Endodermal cell (in vitro differentiated cells): Measurements from ENCODE around the gene USP31. TPM values are rescaled to one million over a fixed set of nuclear protein-coding genes. Genes with fewer than 3 reads are reported as not detected.
"Not testable (repeated sequence)": the region's sequence is repeated elsewhere in the genome, so short reads cannot be mapped to it uniquely, and the experiment has no call there.

Experiments
- DNase-seq: peaks from one replicate; pipeline ENCODE4 v3.0.0-alpha.2; 2017
- H3K27ac ChIP-seq: 2 replicates; pipeline ENCODE4 v1.5.1; 2013; ENCODE audit warnings: mild to moderate bottlenecking, low read depth, low read length, moderate library complexity
- H3K27me3 ChIP-seq: 2 replicates; pipeline ENCODE4 v1.6.1; 2013; ENCODE audit warnings: mild to moderate bottlenecking, low read length, moderate library complexity; ENCODE audit not compliant: insufficient read depth, control insufficient read depth, poor library complexity, severe bottlenecking
- H3K36me3 ChIP-seq: 2 replicates; pipeline ENCODE4 v1.7.0; 2013; ENCODE audit warnings: mild to moderate bottlenecking, low read length, moderate library complexity; ENCODE audit not compliant: control insufficient read depth, insufficient read depth
- H3K4me1 ChIP-seq: one replicate; pipeline ENCODE4 v1.7.0; 2013; ENCODE audit warnings: low read length; ENCODE audit not compliant: control insufficient read depth, insufficient read depth
- H3K4me3 ChIP-seq: 2 replicates; pipeline ENCODE4 v1.5.1; 2013; ENCODE audit warnings: mild to moderate bottlenecking, low read length, moderate library complexity
- H3K9ac ChIP-seq: 2 replicates; pipeline ENCODE4 v1.6.1; 2013; ENCODE audit warnings: mild to moderate bottlenecking, low read length, moderate library complexity; ENCODE audit not compliant: poor library complexity, severe bottlenecking; ENCODE audit errors: extremely low read depth
- H3K9me3 ChIP-seq: 2 replicates; pipeline ENCODE4 v1.6.1; 2013; ENCODE audit warnings: mild to moderate bottlenecking, low read length, moderate library complexity; ENCODE audit not compliant: control insufficient read depth
- H3K27ac Mint-ChIP-seq: 2 replicates; pipeline ENCODE4 v1.8.0; 2020; ENCODE audit warnings: mixed read lengths
- H3K27me3 Mint-ChIP-seq: 2 replicates; pipeline ENCODE4 v1.8.0; 2021; ENCODE audit warnings: mild to moderate bottlenecking, mixed read lengths; ENCODE audit not compliant: insufficient read depth
- H3K36me3 Mint-ChIP-seq: 2 replicates; pipeline ENCODE4 v1.8.0; 2020; ENCODE audit warnings: low read depth, mixed read lengths
- H3K4me1 Mint-ChIP-seq: 2 replicates; pipeline ENCODE4 v1.8.0; 2020; ENCODE audit warnings: mixed read lengths
- H3K4me3 Mint-ChIP-seq: 2 replicates; pipeline ENCODE4 v1.8.0; 2020; ENCODE audit warnings: mild to moderate bottlenecking, moderate library complexity, mixed read lengths
- H3K9me3 Mint-ChIP-seq: 2 replicates; pipeline ENCODE4 v1.8.0; 2020; ENCODE audit warnings: mild to moderate bottlenecking, mixed read lengths
- WGBS, 2 experiments: methylation state at CpG; one replicate each; pipeline versions ENCODE4 v1.1.5 to v1.1.7; 2013; ENCODE audit warnings: missing lambda C conversion rate in 2 of 2, mixed read lengths in 1 of 2; ENCODE audit not compliant: insufficient coverage in 1 of 2, insufficient read length in 1 of 2; 5-methylcytosine and 5-hydroxymethylcytosine counted together
- total RNA-seq, 2 donors: library from RNA; stranded (reverse); fragmentation: NEBNext Ultra II Directional in 1 of 2; extraction: Animal tissue kit (Norgen Biotek cat#: 25700) in 1 of 2; gene quantifications; 2 replicates in 1 of 2; 3 replicates in 1 of 2; pipeline ENCODE4 v1.2.1, GENCODE V29; 2021
- TF ChIP-seq, protein P1 (sequence below): fragments of 200-600 bp; sonication (generic); conservative IDR thresholded peaks from 2 replicates; pipeline ENCODE4 v1.5.0; 2021; ENCODE audit warnings: antibody characterized with exemption, mild to moderate bottlenecking

USP31 gene
- total RNA-seq, 2 donors from 2014 or later, result 19.9 to 22.1 TPM

DNA sequence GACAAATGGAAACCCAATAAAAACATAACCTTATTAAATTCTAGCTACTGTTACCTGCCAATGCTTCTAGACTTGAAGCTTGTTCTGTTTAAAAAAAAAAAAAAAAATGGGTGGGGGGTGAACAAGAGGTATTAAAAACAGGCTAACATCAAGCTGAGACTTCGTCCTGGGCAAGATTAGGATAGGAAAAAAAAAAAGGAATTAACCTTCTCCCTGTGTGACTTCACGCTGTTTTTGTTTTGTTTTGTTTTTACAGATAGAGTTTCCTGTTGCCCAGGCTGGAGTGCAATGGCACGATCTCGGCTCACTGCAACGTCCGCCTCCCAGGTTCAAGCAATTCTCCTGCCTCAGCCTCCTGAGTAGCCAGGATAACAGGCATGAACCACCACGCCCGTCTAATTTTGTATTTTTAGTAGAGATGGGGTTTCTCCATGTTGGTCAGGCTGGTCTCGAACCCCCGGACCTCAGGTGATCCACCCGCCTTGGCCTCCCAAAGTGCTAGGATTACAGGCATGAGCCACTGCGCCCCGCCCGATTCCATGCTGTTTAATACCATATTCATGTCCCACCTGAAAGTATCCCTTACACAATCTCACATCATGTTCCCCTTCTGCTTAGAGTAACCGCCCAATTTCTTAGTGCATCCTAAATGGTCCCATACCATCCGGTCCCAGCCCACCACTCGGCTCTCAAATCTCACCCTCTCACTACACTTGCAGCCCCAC is 2.2 kb downstream of the USP31 start:
- WGBS, 2 experiments, result 69 to 79% methylated on average over 11 to 17 of the region's 17 CpGs
- H3K36me3 ChIP-seq, result no peaks in the 10 kb centered on the region
- no peaks in the 10 kb centered on the region for H3K9me3 Mint-ChIP-seq
- H3K27ac Mint-ChIP-seq, result peak overlapping the region; percentile 8
- no peak overlapping the region for H3K27ac ChIP-seq
- H3K36me3 Mint-ChIP-seq, result peaks cover 2% of the 10 kb centered on the region
- peaks cover 16% of the 10 kb centered on the region for H3K27me3 ChIP-seq
- peak overlapping the region; percentile 77 for H3K4me3 Mint-ChIP-seq
- H3K4me1 ChIP-seq, result peaks cover 20% of the 10 kb centered on the region
- H3K9ac ChIP-seq, result no peak overlapping the region
- TF ChIP-seq, protein P1, sequence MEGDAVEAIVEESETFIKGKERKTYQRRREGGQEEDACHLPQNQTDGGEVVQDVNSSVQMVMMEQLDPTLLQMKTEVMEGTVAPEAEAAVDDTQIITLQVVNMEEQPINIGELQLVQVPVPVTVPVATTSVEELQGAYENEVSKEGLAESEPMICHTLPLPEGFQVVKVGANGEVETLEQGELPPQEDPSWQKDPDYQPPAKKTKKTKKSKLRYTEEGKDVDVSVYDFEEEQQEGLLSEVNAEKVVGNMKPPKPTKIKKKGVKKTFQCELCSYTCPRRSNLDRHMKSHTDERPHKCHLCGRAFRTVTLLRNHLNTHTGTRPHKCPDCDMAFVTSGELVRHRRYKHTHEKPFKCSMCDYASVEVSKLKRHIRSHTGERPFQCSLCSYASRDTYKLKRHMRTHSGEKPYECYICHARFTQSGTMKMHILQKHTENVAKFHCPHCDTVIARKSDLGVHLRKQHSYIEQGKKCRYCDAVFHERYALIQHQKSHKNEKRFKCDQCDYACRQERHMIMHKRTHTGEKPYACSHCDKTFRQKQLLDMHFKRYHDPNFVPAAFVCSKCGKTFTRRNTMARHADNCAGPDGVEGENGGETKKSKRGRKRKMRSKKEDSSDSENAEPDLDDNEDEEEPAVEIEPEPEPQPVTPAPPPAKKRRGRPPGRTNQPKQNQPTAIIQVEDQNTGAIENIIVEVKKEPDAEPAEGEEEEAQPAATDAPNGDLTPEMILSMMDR, result no peak
- H3K9me3 ChIP-seq, result no peaks in the 10 kb centered on the region
- peaks cover 47% of the 10 kb centered on the region for H3K4me1 Mint-ChIP-seq
- peaks cover 17% of the 10 kb centered on the region for H3K27me3 Mint-ChIP-seq
- H3K4me3 ChIP-seq, result peak overlapping the region; percentile 85
- no peak for DNase-seq

DNA sequence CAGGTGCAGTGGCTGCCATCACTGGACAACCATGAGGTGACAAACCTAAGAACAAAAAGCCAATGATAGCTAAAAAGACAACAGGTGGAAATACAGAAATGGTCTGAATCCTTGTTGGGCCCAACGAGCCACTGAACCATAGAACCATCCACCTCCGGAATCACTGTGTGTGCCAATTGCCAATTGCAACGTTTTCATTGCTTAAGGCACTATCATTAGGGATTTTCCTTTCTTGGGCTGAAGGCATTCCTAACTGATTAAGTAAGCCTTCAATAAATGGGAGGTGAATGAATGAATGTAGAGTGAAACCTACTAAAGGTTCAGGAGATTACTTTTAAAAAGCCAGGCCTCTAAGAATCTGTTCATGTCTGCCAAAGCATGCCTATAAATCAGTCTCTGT is 3.6 kb downstream of the USP31 start:
- peaks cover 47% of the 10 kb centered on the region for H3K4me1 Mint-ChIP-seq
- peaks cover 20% of the 10 kb centered on the region for H3K4me1 ChIP-seq
- no peak for DNase-seq
- TF ChIP-seq, protein P1, result no peak
- H3K27ac ChIP-seq, result no peak overlapping the region
- peaks cover 8% of the 10 kb centered on the region for H3K27me3 ChIP-seq
- no peak overlapping the region for H3K4me3 ChIP-seq
- 66 to 79% methylated on average over 3 of the region's 3 CpGs for WGBS, 2 experiments
- H3K9me3 Mint-ChIP-seq, result no peaks in the 10 kb centered on the region
- peak overlapping the region; percentile 24 for H3K27ac Mint-ChIP-seq
- peaks cover 2% of the 10 kb centered on the region for H3K36me3 Mint-ChIP-seq
- no peaks in the 10 kb centered on the region for H3K9me3 ChIP-seq
- H3K4me3 Mint-ChIP-seq, result peak overlapping the region; percentile 18
- peaks cover 8% of the 10 kb centered on the region for H3K27me3 Mint-ChIP-seq
- no peak overlapping the region for H3K9ac ChIP-seq
- no peaks in the 10 kb centered on the region for H3K36me3 ChIP-seq

DNA sequence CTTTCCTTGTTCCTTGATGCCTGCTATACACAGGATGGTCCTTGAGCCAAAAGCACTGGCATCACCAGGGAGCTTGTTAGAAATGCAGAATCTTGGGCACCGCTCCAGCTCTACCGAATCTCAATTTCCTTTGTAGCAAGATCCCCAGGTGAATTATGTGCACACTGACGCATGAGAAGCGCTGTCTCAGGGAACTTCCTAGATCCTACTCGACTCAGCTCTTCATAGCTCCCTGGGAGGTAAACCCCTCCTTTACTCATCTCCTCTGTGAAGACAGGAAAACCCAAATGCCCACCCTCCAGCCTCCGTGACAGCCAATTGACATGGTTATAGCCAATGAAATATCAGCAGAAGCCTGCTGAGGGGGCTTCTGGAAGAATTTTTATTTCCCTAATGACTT is 4.1 kb downstream of the USP31 start:
- H3K4me3 Mint-ChIP-seq, result peak overlapping the region; percentile 18
- WGBS, 2 experiments, result 56 to 69% methylated on average over 4 to 6 of the region's 6 CpGs

DNA sequence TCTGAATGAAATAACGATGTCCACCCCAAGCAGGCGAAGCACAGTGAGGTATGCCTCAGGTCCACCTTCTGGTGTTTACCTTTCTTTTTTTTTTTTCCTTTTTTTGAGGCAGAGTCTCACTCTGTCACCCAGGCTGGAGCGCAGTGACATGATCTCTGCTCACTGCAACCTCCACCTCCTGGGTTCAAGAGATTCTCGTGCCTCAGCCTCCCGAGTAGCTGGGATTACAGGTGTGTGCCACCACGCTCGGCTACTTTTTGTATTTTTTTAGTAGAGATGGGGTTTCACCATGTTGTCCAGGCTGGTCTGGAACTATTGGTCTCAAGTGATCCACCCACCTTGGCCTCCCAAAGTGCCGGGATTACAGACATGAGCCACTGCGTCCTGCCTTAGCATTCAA is 4.9 kb downstream of the USP31 start:
- not testable (repeated sequence) for H3K4me3 ChIP-seq, H3K27me3 ChIP-seq, H3K9me3 ChIP-seq, H3K4me3 Mint-ChIP-seq, H3K27me3 Mint-ChIP-seq, H3K9me3 Mint-ChIP-seq, H3K27ac ChIP-seq, H3K27ac Mint-ChIP-seq, DNase-seq, H3K36me3 ChIP-seq, H3K9ac ChIP-seq, H3K36me3 Mint-ChIP-seq
- WGBS, 2 experiments, result 97 to 100% methylated on average over 1 to 9 of the region's 9 CpGs
- peaks cover 20% of the 10 kb centered on the region for H3K4me1 ChIP-seq
- H3K4me1 Mint-ChIP-seq, result peaks cover 43% of the 10 kb centered on the region

More for the DNA sequence above, 4.1 kb downstream of the USP31 start:
- peaks cover 3% of the 10 kb centered on the region for H3K27me3 ChIP-seq
- H3K27ac Mint-ChIP-seq, result peak overlapping the region; percentile 24
- no peaks in the 10 kb centered on the region for H3K9me3 ChIP-seq
- H3K27ac ChIP-seq, result no peak overlapping the region
- H3K9me3 Mint-ChIP-seq, result no peaks in the 10 kb centered on the region
- TF ChIP-seq, protein P1, result no peak
- peaks cover 47% of the 10 kb centered on the region for H3K4me1 Mint-ChIP-seq
- H3K36me3 Mint-ChIP-seq, result peaks cover 2% of the 10 kb centered on the region
- H3K27me3 Mint-ChIP-seq, result peaks cover 4% of the 10 kb centered on the region
- H3K36me3 ChIP-seq, result no peaks in the 10 kb centered on the region
- H3K4me3 ChIP-seq, result no peak overlapping the region
- peak; percentile 60 for DNase-seq
- H3K4me1 ChIP-seq, result peaks cover 20% of the 10 kb centered on the region
- no peak overlapping the region for H3K9ac ChIP-seq
